GM12875 (cell line): ENCODE measurements around the gene TPST2.

Experiments
- H3K4me3 ChIP-seq: one replicate; pipeline ENCODE4 v1.5.1; 2011; ENCODE audit warnings: low read depth, low read length, control low read depth
- CTCF ChIP-seq: IDR thresholded peaks from 2 replicates; pipeline ENCODE4 v1.5.1; 2011; ENCODE audit warnings: low read depth, mild to moderate bottlenecking, control low read depth, inconsistent platforms, low read length, moderate library complexity, borderline replicate concordance; ENCODE audit not compliant: insufficient read depth

TPST2 gene

GRCh38 chr22:26588729-26589366 is 1.1 kb downstream of the TPST2 start:
- no peak for TF ChIP-seq CTCF
- peak overlapping the region; percentile 96 for H3K4me3 ChIP-seq

GRCh38 chr22:26587991-26588613 is 1.8 kb downstream of the TPST2 start:
- no peak for TF ChIP-seq CTCF

GRCh38 chr22:26586556-26587325 is 3.2 kb downstream of the TPST2 start:
- TF ChIP-seq CTCF: no peak
- no peak overlapping the region for H3K4me3 ChIP-seq

More at GRCh38 chr22:26587991-26588613, 1.8 kb downstream of the TPST2 start:
- no peak overlapping the region for H3K4me3 ChIP-seq

- H3K4me3 ChIP-seq: no peak overlapping the region
Measured at GRCh38 chr22:26585104-26585790, 4.7 kb downstream of the TPST2 start.

GRCh38 chr22:26584010-26584409 is 5.9 kb downstream of the TPST2 start:
- no peak overlapping the region for H3K4me3 ChIP-seq
- no peak for TF ChIP-seq CTCF

More at GRCh38 chr22:26585104-26585790, 4.7 kb downstream of the TPST2 start:
- TF ChIP-seq CTCF: no peak

- H3K4me3 ChIP-seq: no peak overlapping the region
- TF ChIP-seq CTCF: no peak
Measured at GRCh38 chr22:26581633-26582168, 8.2 kb downstream of the TPST2 start.
